ENCODE measurements around the gene GARRE1. TPM values are rescaled to one million over a fixed set of nuclear protein-coding genes. Genes with fewer than 3 reads are reported as not detected.
"Not testable (repeated sequence)": the region's sequence is repeated elsewhere in the genome, so short reads cannot be mapped to it uniquely, and the experiment has no call there.

GARRE1 gene
- total and polyA plus RNA-seq, 8 donors: 2.1 to 60.7 (median 13.8) TPM

DNA sequence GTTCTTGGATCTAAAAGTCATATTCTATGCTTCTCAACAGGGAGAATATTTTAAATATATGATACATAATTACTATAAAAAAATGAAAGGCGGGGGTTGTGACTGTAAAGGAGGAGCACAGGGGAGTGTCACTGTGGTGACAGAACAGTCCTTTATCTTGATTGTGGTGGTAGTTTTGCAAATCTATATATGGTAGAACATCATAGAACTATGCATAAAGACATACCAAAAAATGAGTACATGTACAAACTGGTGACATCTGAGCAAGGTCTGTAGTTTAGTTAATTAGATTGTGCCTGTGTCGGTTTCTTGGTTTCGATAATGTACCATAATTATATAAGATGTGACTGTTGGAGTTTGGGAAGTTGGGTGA is 38.7 kb upstream of the GARRE1 start:
- H3K4me1 ChIP-seq: peaks cover 9 to 27% (median 18%) of the 10 kb centered on the region in 4 donors
- intact Hi-C loops (cut with DNase I; ENCODE audit: low total_unique reads): no loop called here
- peaks cover 15 to 88% (median 81%) of the 10 kb centered on the region in 4 donors for H3K36me3 ChIP-seq
- WGBS, 5 donors: 94 to 99% (median 96%) methylated on average over 3 of the region's 3 CpGs
- H3K27ac ChIP-seq: no peak overlapping the region
- no peaks in the 10 kb centered on the region for H3K9me3 ChIP-seq
- H3K4me3 ChIP-seq: no peak overlapping the region
- TF ChIP-seq POLR2A (IDR thresholded peaks at IDR 0.05): no peak
- TF ChIP-seq, protein P1, sequence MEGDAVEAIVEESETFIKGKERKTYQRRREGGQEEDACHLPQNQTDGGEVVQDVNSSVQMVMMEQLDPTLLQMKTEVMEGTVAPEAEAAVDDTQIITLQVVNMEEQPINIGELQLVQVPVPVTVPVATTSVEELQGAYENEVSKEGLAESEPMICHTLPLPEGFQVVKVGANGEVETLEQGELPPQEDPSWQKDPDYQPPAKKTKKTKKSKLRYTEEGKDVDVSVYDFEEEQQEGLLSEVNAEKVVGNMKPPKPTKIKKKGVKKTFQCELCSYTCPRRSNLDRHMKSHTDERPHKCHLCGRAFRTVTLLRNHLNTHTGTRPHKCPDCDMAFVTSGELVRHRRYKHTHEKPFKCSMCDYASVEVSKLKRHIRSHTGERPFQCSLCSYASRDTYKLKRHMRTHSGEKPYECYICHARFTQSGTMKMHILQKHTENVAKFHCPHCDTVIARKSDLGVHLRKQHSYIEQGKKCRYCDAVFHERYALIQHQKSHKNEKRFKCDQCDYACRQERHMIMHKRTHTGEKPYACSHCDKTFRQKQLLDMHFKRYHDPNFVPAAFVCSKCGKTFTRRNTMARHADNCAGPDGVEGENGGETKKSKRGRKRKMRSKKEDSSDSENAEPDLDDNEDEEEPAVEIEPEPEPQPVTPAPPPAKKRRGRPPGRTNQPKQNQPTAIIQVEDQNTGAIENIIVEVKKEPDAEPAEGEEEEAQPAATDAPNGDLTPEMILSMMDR (IDR thresholded peaks at IDR 0.05): no peak
- no peak for TF ChIP-seq EP300 (IDR thresholded peaks at IDR 0.05)
- TF ChIP-seq POLR2AphosphoS5 (IDR thresholded peaks at IDR 0.05): no peak
- DNase-seq: no peak
- H3K27me3 ChIP-seq: no peaks in the 10 kb centered on the region

DNA sequence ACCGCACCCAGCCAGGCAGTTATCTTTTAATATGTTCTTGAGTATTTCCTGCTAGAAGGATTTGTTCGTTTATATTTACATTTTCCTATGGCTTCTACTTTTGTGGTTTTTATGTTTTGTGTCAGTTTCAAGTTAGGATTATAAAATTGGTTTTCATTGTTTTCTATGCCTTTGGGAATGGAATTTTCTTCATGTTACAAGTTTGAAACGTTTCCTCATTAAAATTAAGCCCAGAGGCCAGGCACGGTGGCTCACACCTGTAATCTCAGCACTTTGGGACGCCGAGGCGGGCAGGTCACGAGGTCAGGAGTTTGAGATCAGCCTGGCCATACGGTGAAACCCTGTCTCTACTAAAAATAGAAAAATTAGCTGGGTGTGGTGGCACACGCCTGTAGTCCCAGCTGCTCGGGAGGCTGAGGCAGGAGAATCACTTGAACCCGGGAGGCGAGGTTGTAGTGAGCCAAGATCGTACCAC is 37.6 kb upstream of the GARRE1 start:
- H3K36me3 ChIP-seq: peaks cover 21 to 88% (median 81%) of the 10 kb centered on the region in 4 donors

DNA sequence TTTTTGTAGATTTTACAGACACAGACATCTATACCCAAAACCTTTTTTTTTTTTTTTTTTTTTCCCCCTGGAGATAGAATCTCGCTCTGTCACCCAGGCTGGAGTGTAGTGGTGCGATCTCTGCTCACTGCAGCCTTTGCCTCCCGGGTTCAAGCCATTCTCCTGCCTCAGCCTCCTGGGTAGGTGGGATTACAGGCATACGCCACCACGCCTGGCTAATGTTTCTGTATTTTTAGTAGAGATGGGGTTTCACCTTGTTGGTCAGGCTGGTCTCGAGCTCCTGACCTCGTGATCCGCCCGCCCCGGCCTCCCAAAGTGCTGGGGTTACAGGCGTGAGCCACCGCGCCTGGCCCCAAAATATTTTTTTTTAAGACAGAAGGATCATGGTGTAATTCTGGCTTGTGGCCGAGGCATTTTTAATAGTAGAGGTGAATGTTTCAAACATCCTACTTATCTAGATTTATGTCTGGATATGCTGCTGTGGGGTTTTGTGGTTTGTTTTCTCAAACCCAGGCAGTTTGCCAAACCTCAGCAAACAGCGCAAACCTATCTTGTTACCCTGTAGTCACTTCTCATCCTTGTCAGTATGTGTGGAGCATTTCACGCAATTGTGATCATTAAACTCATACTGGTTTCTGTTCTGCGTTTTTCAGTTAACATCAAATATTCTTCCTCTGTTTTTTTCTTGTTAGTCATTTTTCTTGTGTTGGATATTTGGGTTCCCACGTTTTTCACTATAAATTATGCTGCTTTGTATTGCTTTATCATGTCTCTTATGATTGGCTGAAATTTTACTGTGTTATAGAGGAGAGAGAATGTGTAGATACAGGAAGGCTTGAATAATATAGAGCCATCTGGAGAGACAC is 36.2 kb upstream of the GARRE1 start:
- Histone ChIP-seq H3K4me3 (no peak overlapping the region), H3K27me3 (no peaks in the 10 kb centered on the region), H3K4me1 (peaks cover 9 to 31% (median 18%) of the 10 kb centered on the region in 4 donors), H3K27ac (peak overlapping the region in 4 of 5 donors; percentile 7 to 42 (median 20)), H3K9me3 (no peaks in the 10 kb centered on the region), H3K36me3 (peaks cover 32 to 90% (median 82%) of the 10 kb centered on the region in 4 donors)
- intact Hi-C loops (cut with DNase I; ENCODE audit: low total_unique reads): no loop called here
- WGBS, 5 donors: 38 to 57% (median 55%) methylated on average over 18 of the region's 18 CpGs
- peak; percentile 39 to 53 for DNase-seq
- TF ChIP-seq EP300 (IDR thresholded peaks at IDR 0.05) (no peak), POLR2A (IDR thresholded peaks at IDR 0.05) (no peak), POLR2AphosphoS5 (IDR thresholded peaks at IDR 0.05) (no peak)
- TF ChIP-seq, protein P1 (IDR thresholded peaks at IDR 0.05): no peak

More for the DNA sequence above, 37.6 kb upstream of the GARRE1 start:
- H3K27ac ChIP-seq; DNase-seq; H3K27me3 ChIP-seq; intact Hi-C loops (cut with DNase I; ENCODE audit: low total_unique reads); H3K9me3 ChIP-seq; H3K4me3 ChIP-seq: not testable (repeated sequence)
- 71 to 84% (median 78%) methylated on average over 14 of the region's 14 CpGs for WGBS, 5 donors
- H3K4me1 ChIP-seq: peaks cover 9 to 31% (median 18%) of the 10 kb centered on the region in 4 donors

DNA sequence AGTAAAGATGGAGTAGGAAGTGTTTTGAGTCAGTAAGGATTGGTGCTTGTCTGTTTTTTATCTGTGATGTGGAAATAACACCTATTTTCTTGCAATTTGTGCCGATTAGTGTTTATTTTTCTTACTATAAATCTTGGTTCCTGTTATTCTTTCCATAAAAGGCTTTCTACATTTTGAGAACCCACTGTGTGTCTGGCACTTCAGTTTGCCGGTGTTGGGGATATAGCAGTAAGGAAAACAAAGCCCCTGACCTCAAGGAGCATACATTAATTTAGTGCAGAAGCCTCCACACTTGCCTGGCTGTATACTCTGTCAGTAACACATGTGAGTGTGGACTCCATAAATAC is 35.6 kb upstream of the GARRE1 start:
- peaks cover 36 to 90% (median 82%) of the 10 kb centered on the region in 4 donors for H3K36me3 ChIP-seq
- H3K27ac ChIP-seq: peak overlapping the region in 3 of 5 donors; percentile 7 to 29 (median 10)
- peaks cover 9 to 31% (median 18%) of the 10 kb centered on the region in 4 donors for H3K4me1 ChIP-seq
- no peak for TF ChIP-seq POLR2A (IDR thresholded peaks at IDR 0.05)
- TF ChIP-seq POLR2AphosphoS5 (IDR thresholded peaks at IDR 0.05): no peak
- no peak for TF ChIP-seq EP300 (IDR thresholded peaks at IDR 0.05)
- TF ChIP-seq, protein P1 (IDR thresholded peaks at IDR 0.05): no peak
- 57 to 60% (median 57%) methylated on average over 2 of the region's 2 CpGs for WGBS, 5 donors
- intact Hi-C loops (cut with DNase I; ENCODE audit: low total_unique reads): no loop called here
- H3K9me3 ChIP-seq: no peaks in the 10 kb centered on the region
- no peak overlapping the region for H3K4me3 ChIP-seq
- H3K27me3 ChIP-seq: no peaks in the 10 kb centered on the region
- no peak for DNase-seq

All from stomach (tissue), 9 donors.